Measurements from ENCODE around the gene CIB4.

Gene CIB4

GRCh38 chr2:26541401-26542193 is 99.6 kb downstream of the CIB4 start:
- no peak for DNase-seq

DNA sequence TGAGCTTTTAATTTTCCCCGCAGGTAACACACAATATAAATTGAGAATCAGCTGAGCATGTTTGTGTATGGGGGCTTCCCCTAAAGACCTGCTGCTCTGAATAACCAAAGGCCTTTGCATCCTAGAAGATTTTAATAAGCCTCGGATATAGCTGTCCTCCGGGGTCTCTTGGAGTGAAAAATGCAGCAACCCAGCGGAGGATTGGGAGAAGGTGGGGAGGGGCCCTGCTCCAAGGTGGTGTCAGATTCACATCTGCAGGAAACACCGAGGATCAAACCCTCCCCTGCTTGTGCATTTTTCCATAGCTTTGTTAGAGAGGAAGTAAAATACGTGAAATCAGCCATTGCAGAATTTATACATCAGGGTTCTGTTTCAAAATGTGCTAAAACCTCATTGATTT is 100.2 kb downstream of the CIB4 start:
- DNase-seq, result no peak

DNA sequence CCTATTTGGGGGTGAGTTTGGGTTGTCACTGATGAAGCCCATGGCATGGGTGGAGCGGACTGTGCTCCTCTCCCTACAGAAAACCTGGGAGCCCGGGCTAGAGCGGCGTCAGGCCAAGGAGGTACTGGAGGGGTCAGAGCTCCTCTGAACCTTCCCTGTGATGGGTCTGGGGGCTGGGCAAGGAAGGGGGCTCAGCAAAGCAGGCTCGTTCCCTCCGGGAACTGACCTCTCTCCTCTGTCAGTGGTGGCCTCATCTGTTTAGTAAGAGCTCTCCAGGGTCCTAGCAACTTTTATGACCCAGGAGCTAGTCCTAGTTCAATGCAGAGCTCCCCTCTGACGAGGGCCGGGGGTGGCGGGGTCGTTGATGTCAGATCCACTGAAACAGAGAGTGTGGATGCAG is 100.9 kb downstream of the CIB4 start:
- no peak for DNase-seq

DNA sequence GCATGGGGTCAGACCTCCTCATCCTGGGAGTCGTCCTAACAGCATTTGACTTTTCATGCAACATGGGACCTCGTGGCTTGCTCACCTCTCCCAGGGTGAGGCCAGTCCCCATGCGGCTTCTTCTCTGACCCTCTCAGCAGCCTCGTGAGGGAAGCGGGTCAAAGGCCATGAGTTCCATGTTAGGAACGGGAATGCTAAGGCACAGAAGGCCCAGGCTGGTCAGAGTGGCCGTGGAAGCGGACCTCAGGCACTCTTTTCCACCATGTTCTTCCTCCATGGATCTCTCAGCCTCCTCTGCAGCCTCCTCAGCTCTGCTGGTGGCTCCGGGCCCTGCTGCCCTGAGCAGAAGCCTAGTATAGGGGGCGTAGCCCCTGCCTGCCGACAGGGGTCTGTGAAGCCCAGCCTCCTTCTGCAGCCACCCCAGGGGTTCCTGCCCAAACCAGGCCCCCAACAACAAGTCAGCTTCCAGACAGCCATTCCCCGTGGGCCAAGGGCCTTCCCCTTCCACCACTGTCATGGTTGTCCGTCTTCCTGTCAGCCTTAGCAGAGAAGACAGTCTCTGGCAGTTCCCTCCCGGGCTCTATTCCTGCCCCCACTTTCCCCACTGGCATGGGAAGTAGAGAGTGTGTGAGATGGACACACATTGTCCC is 103.2 kb downstream of the CIB4 start:
- no peak for DNase-seq

DNA sequence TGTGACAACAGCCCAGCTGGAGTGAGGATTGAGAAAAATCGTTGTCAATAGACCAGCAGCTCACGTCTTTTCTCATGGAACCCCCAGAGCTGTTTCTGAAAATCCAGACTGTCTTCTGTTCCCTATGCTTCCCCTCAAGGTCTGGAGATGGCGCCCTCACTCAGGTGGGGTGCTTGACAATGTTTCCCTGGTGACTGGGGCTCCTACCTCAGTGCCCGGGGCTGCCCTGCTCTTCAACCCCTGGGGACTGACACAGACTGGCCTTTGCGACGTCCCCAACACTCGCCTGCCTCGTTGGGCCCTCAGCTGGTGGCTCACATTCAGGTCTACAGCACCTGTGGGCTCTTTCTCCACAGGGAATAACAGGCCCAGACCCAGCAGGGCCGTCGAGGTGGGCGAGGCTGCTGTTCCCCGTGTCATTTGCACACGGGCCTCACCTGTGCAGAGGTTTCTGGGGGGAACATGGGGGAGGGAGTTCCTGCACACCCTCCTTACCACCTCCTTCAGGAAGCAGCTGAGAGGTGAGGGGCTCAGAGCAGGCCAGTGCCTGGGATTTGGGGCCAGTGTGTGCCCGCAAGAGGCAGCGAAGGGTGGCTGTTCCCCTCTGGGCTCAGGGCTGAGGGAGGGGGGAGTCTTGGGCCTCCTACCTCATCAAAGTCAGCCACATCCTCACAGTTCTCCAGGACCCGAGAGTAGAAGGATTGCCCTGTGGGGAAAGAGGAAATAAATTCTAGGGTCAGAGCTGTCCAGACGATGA is 103.9 kb downstream of the CIB4 start:
- no peak for DNase-seq

DNA sequence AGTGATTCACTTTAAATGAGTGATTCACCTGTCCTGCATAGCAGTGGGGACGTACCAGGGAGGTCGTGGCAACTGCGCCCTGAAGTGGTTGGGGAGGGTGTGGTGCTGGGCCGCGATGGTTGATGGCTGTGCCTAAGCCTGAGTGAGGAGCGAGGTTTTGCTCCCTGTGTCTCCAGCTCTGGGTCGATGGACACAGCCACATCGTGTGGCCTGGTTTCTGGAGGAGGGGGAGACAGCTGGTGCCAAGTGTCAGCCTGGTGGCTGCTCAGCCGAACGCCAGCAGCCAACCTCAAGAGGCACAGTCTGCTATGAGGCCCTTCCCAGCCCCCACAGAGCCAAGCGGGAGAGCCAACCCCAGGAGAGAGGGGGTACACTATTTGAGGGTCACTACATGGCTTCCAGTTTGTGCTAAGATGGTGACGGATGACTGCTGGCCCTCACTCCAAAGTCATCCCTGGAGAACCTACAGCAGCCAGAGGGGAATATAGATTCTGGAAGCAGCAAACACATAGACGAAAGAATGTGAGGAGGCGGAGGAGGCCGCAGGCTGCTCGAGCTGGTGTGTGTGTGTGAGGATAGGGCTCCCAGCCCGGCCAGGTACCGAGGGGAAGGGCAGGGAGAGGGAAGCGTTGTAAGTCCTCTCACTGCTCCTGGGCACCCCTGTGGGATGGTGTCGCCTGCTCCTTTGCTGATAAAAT is 104.6 kb downstream of the CIB4 start:
- no peak for DNase-seq

GRCh38 chr2:26535663-26536275 is 105.4 kb downstream of the CIB4 start:
- no peak for DNase-seq

DNA sequence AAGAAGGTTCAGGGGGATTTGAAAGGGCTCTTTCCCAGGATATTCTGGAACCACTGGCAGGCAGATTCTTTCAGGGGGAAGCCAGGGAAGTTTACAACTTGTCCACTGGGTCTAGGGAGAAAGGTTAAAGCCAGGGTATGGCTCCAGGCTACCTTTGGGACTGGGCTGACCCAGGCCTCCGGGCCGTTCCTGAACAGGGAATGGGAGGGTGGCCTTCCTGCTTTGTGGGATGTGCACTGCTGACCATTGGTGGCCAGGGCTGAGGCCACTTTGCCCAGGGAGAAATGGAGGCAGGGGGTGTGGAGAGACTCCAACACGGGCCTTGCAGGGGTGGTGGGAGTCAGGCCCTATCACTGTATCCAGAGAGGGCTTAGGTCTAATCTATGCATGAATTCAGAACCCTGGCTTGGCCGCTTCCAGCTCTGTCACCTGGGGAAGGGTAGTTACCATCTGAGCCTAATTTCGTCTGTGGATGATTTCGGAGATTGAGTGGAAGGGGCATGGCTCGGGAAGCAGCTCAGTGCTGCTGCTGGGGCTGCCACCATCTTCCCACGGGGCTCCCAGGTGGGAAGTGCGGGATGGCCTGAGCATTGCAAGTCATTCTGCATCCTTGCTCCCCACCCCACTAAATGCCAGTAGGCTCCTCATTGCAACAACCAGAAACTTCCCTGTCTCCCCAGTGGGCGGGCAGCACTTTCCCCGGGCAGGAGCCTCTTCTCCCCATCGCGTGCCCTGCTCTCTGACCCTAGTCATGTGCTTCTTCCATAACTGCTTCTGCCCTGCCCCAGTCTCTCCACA is 106.1 kb downstream of the CIB4 start:
- DNase-seq, result no peak

- no peak for DNase-seq
These were observed 106.9 kb downstream of the CIB4 start for GRCh38 chr2:26534098-26534864.

GRCh38 chr2:26533661-26534060 is 107.5 kb downstream of the CIB4 start:
- DNase-seq, result no peak

DNA sequence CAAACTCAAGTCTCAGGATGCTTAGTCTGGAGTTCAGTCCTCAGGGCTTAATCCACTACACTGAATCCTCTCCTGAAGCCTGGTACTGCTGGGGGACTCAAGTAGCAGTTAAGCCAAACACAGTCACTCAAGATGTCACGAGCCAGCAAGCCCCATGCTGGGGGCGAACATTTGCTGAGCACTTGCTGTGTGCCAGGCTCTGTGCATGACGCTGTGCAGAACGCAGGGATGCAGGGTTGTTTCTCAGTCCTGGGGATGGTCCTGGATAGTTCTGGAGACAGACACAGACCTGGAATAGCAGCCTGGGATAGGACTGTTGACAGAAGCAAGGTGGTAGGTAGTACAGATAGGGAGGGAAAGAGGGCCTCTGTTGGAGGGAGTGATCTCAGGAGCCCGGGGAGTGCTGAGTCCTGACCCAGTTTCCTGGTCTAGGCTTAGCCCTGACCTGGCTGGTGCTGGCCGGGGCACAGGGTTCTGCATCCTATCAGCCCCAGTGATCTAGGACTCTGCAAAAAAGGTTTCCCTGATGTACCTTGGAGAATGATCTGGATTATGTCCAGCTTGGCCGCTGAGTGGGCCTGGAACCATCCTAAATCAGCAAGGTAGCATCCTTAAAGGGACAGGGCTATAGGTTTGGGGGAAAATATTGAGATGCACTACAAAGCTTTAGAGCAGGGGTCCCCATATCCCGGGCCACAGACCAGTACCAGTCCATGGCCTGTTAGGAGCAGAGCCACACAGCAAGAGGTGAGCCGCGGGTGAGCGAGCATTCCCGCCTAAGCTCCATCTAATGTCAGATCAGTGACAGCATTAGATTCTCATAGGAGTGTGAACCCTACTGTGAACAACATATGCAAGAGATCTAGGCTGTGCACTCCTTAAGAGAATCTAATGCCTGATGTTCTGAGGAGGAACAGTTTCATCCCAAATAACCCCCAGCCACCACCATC is 108.6 kb downstream of the CIB4 start:
- DNase-seq, result no peak

All from T-helper 2 cell (primary cell).